Embryonic facial prominence (tissue), 1 donor: ENCODE data around the gene APBA3.

Experiments
- DNase-seq: peaks from one replicate; pipeline ENCODE4 v3.0.0-alpha.2; 2016; ENCODE audit errors: extremely low spot score

Gene APBA3

GRCh38 chr19:3785938-3786824 is 24.7 kb upstream of the APBA3 start, which contains the start of gene MATK:
Gene MATK, minus strand, starts transcription at chr19:3786381. Its CDS starts 1,246 bp downstream, at chr19:3785135.
- no peak for DNase-seq

GRCh38 chr19:3785451-3785937 is 24.0 kb upstream of the APBA3 start:
- DNase-seq, result no peak

GRCh38 chr19:3784607-3785450 is 23.3 kb upstream of the APBA3 start:
- no peak for DNase-seq

- no peak for DNase-seq
These were observed 22.4 kb upstream of the APBA3 start for GRCh38 chr19:3783660-3784584.

GRCh38 chr19:3782903-3783302 is 21.4 kb upstream of the APBA3 start:
- DNase-seq, result no peak

- no peak for DNase-seq
These were observed 20.8 kb upstream of the APBA3 start for GRCh38 chr19:3782330-3782729.

- no peak for DNase-seq
These were observed 20.1 kb upstream of the APBA3 start for GRCh38 chr19:3781603-3782002.

- no peak for DNase-seq
These were observed 19.4 kb upstream of the APBA3 start for GRCh38 chr19:3780786-3781304.

- DNase-seq, result no peak
These were observed 17.6 kb upstream of the APBA3 start for GRCh38 chr19:3778899-3779723.

GRCh38 chr19:3778104-3778867 is 16.8 kb upstream of the APBA3 start:
- no peak for DNase-seq

- no peak for DNase-seq
These were observed 15.1 kb upstream of the APBA3 start for GRCh38 chr19:3776479-3777040.

- DNase-seq, result no peak
These were observed 14.3 kb upstream of the APBA3 start for GRCh38 chr19:3775831-3776230.

- no peak for DNase-seq
These were observed 13.9 kb upstream of the APBA3 start for GRCh38 chr19:3775374-3775711.

- DNase-seq, result no peak
These were observed 13.3 kb upstream of the APBA3 start for GRCh38 chr19:3774621-3775373.

- DNase-seq, result no peak
These were observed 12.5 kb upstream of the APBA3 start for GRCh38 chr19:3773814-3774515.

- DNase-seq, result no peak
These were observed 10.5 kb upstream of the APBA3 start, which contains the start of gene RAX2 for GRCh38 chr19:3771906-3772455. Gene RAX2, minus strand, starts transcription at chr19:3772228. Its CDS starts 486 bp downstream, at chr19:3771742.
